Tibial nerve (tissue), 4 donors: ENCODE results near the gene FECH. TPM values are rescaled to one million over a fixed set of nuclear protein-coding genes. Genes with fewer than 3 reads are reported as not detected.

Experiments used
- DNase-seq, 2 donors: peaks; one replicate each; pipeline ENCODE4 v3.0.0-alpha.2; 2019; ENCODE audit warnings: low spot score in 2 of 2
- H3K27ac ChIP-seq, 4 donors: fragments of 200-600 bp; sonication (generic) in 3 of 4; one replicate each; pipeline ENCODE4 v1.5.1; 2017 to 2019; ENCODE audit warnings: mild to moderate bottlenecking in 1 of 4
- H3K27me3 ChIP-seq, 2 donors: fragments of 200-600 bp; sonication (generic) in 1 of 2; one replicate each; pipeline versions ENCODE4 v1.5.1 to v1.6.0; 2017 to 2019
- H3K36me3 ChIP-seq, 3 donors: fragments of 200-600 bp; sonication (generic); one replicate each; pipeline ENCODE4 v1.5.1; 2018 to 2019
- H3K4me1 ChIP-seq, 4 donors: fragments of 200-600 bp; sonication (generic) in 3 of 4; one replicate each; pipeline ENCODE4 v1.5.1; 2017 to 2019
- H3K4me3 ChIP-seq, 4 donors: fragments of 200-600 bp; sonication (generic) in 3 of 4; one replicate each; pipeline ENCODE4 v1.5.1; 2017 to 2019; ENCODE audit warnings: mild to moderate bottlenecking in 1 of 4, moderate library complexity in 1 of 4
- H3K9me3 ChIP-seq, 4 donors: fragments of 200-600 bp; sonication (generic) in 3 of 4; one replicate each; pipeline ENCODE4 v1.5.1; 2017 to 2019
- CTCF ChIP-seq, 5 experiments: fragments of 200-600 bp in 3 of 5; fragments of 450-650 bp in 2 of 5; sonication (generic) in 3 of 5; IDR thresholded peaks; one replicate each; pipeline ENCODE4 v1.5.1; 2016 to 2019; ENCODE audit warnings: antibody characterized with exemption in 5 of 5, mild to moderate bottlenecking in 3 of 5, moderate library complexity in 2 of 5
- EP300 ChIP-seq, 2 donors: sonication (generic); formaldehyde crosslinking; IDR thresholded peaks; one replicate each; pipeline ENCODE4 v1.6.1; 2017; ENCODE audit warnings: antibody characterized with exemption in 2 of 2, mild to moderate bottlenecking in 1 of 2
- POLR2A ChIP-seq, 2 donors: fragments of 450-650 bp; IDR thresholded peaks; one replicate each; pipeline ENCODE4 v1.6.1; 2017; ENCODE audit warnings: antibody characterized with exemption in 2 of 2, mild to moderate bottlenecking in 2 of 2, moderate library complexity in 2 of 2
- WGBS, 2 donors: methylation state at CpG; one replicate each; pipeline ENCODE4 v1.1.5; 2018; 5-methylcytosine and 5-hydroxymethylcytosine counted together
- total RNA-seq, 4 donors: library from RNA; depleted of rRNA; stranded (reverse); fragments of >200 nt; gene quantifications; one replicate each; pipeline ENCODE4 v1.1.0, GENCODE V29; 2016

Gene FECH
- total RNA-seq, 4 donors from 2014 or later = 16.3 to 42.4 (median 28.2) TPM

DNA sequence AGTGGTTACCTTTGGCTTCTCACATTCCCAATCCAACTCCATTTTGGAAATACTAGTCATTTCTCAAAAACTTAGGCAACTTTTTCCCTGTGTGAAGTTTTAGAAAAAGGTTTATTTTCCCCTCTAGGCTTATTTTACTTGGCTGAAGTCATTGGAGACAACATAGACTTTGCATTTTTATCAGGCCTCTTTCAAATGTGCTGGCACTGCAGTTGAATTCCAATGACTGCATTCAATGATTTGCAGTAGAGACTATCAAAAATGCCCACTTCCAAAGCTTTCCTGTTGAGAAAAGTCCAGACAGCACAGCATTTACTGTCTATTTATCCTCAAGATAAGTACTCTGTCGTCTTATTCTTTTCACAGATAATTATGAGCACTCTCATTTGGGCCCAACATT is 81.3 kb downstream of the FECH start:
- no peak overlapping the region for H3K4me3 ChIP-seq
- H3K9me3 ChIP-seq = no peaks in the 10 kb centered on the region
- H3K36me3 ChIP-seq = no peaks in the 10 kb centered on the region
- no peaks in the 10 kb centered on the region for H3K27me3 ChIP-seq
- DNase-seq = no peak
- no peak overlapping the region for H3K27ac ChIP-seq
- TF ChIP-seq CTCF (IDR thresholded peaks at IDR 0.05) (no peak), POLR2A (IDR thresholded peaks at IDR 0.05) (no peak), EP300 (IDR thresholded peaks at IDR 0.05) (no peak)
- no peaks in the 10 kb centered on the region for H3K4me1 ChIP-seq
- WGBS, 2 donors = 63 to 64% methylated on average over 1 of the region's 1 CpG

- no peaks in the 10 kb centered on the region for H3K4me1 ChIP-seq
Observed at GRCh38 chr18:57502624-57503023, 83.9 kb downstream of the FECH start.

GRCh38 chr18:57498682-57499256 is 87.7 kb downstream of the FECH start:
- DNase-seq = no peak
- TF ChIP-seq POLR2A (IDR thresholded peaks at IDR 0.05) = no peak
- TF ChIP-seq EP300 (IDR thresholded peaks at IDR 0.05) = no peak
- TF ChIP-seq CTCF (IDR thresholded peaks at IDR 0.05) = no peak
- no peaks in the 10 kb centered on the region for H3K9me3 ChIP-seq
- no peak overlapping the region for H3K4me3 ChIP-seq
- 55 to 69% methylated on average over 5 of the region's 5 CpGs for WGBS, 2 donors
- no peaks in the 10 kb centered on the region for H3K4me1 ChIP-seq
- no peak overlapping the region for H3K27ac ChIP-seq
- H3K27me3 ChIP-seq = no peaks in the 10 kb centered on the region
- H3K36me3 ChIP-seq = no peaks in the 10 kb centered on the region

More at GRCh38 chr18:57502624-57503023, 83.9 kb downstream of the FECH start:
- H3K36me3 ChIP-seq = no peaks in the 10 kb centered on the region
- no peak overlapping the region for H3K4me3 ChIP-seq
- no peak for TF ChIP-seq EP300 (IDR thresholded peaks at IDR 0.05)
- no peak for TF ChIP-seq POLR2A (IDR thresholded peaks at IDR 0.05)
- no peak for TF ChIP-seq CTCF (IDR thresholded peaks at IDR 0.05)
- WGBS, 2 donors = 68 to 72% methylated on average over 9 of the region's 9 CpGs
- H3K27me3 ChIP-seq = no peaks in the 10 kb centered on the region
- no peak overlapping the region for H3K27ac ChIP-seq
- no peaks in the 10 kb centered on the region for H3K9me3 ChIP-seq
- no peak for DNase-seq

Other genes with a start within 250 kb of the FECH start
- not detected for gene ST8SIA3, start 234.1 kb downstream of the FECH start, total RNA-seq
- gene ONECUT2, start 151.3 kb downstream of the FECH start, total RNA-seq = under 1 TPM in 1 of 4 donors, not detected in 3; under 0.01 TPM
- gene NARS1, start 35.1 kb upstream of the FECH start, total RNA-seq = 10 to 100 TPM; 79.1 to 83.7 (median 81.2) TPM
- gene ATP8B1, start 216.6 kb upstream of the FECH start, total RNA-seq = 10 to 100 TPM in 3 of 4 donors, 1 to 10 TPM in 1; 8.0 to 25.8 (median 12.4) TPM